OCI-LY1 (cell line): ENCODE measurements around the gene CPTP.

Experiments
- H2AFZ ChIP-seq: fragments of 200-600 bp; sonication (generic), shearing (Covaris generic); 2 replicates; pipeline ENCODE4 v1.6.0; 2014; ENCODE audit warnings: antibody characterized with exemption, mild to moderate bottlenecking, low read length
- H3F3A ChIP-seq: fragments of 200-600 bp; sonication (generic), shearing (Covaris generic); 2 replicates; pipeline ENCODE4 v1.6.0; 2014; ENCODE audit warnings: mild to moderate bottlenecking, antibody characterized with exemption, low read length, moderate library complexity; ENCODE audit not compliant: insufficient read depth
- H3K27ac ChIP-seq: fragments of 200-600 bp; sonication (generic); 2 replicates; pipeline ENCODE4 v1.5.1; 2014; ENCODE audit warnings: low read length, mixed run types, mild to moderate bottlenecking, low read depth; ENCODE audit not compliant: poor library complexity, severe bottlenecking
- H3K27me3 ChIP-seq: fragments of 200-600 bp; sonication (generic); 2 replicates; pipeline ENCODE4 v1.6.0; 2014; ENCODE audit warnings: antibody characterized with exemption, mild to moderate bottlenecking, low read length, moderate library complexity; ENCODE audit not compliant: insufficient read depth
- H3K36me3 ChIP-seq: fragments of 200-600 bp; sonication (generic); 2 replicates; pipeline ENCODE4 v1.6.1; 2014; ENCODE audit warnings: mild to moderate bottlenecking, antibody characterized with exemption, low read length, moderate library complexity, mixed read lengths; ENCODE audit not compliant: insufficient read depth
- H3K4me1 ChIP-seq: fragments of 200-600 bp; sonication (generic); 2 replicates; pipeline ENCODE4 v1.5.1; 2014; ENCODE audit warnings: mild to moderate bottlenecking, low read length, moderate library complexity; ENCODE audit not compliant: insufficient read depth, severe bottlenecking
- H3K4me2 ChIP-seq: fragments of 200-600 bp; sonication (generic), shearing (Covaris generic); 2 replicates; pipeline ENCODE4 v1.6.1; 2014; ENCODE audit warnings: low read length
- H3K4me3 ChIP-seq: fragments of 200-600 bp; sonication (generic); 2 replicates; pipeline ENCODE4 v1.5.1; 2014; ENCODE audit warnings: low read length, low read depth, mild to moderate bottlenecking, mixed read lengths; ENCODE audit not compliant: poor library complexity, severe bottlenecking
- H3K79me2 ChIP-seq: fragments of 200-600 bp; shearing (Covaris generic); 2 replicates; pipeline ENCODE4 v1.6.1; 2016; ENCODE audit warnings: mixed run types, low read length, mixed read lengths; ENCODE audit not compliant: insufficient read depth
- H3K9ac ChIP-seq: fragments of 200-600 bp; sonication (generic), shearing (Covaris generic); 2 replicates; pipeline ENCODE4 v1.6.1; 2014; ENCODE audit warnings: mild to moderate bottlenecking, low read length, mixed read lengths
- H3K9me2 ChIP-seq: fragments of 200-600 bp; sonication (generic), shearing (Covaris generic); 2 replicates; pipeline ENCODE4 v1.6.1; 2014; ENCODE audit warnings: low read depth, mild to moderate bottlenecking, low read length, mixed read lengths
- H3K9me3 ChIP-seq: fragments of 200-600 bp; shearing (Covaris generic); 2 replicates; pipeline ENCODE4 v1.6.1; 2014; ENCODE audit warnings: low read length, mixed read lengths
- H4K20me1 ChIP-seq: fragments of 200-600 bp; sonication (generic), shearing (Covaris generic); 2 replicates; pipeline ENCODE4 v1.6.0; 2016; ENCODE audit warnings: mild to moderate bottlenecking, low read length; ENCODE audit not compliant: insufficient read depth
- EZH2 ChIP-seq: fragments of 200-600 bp; sonication (generic), shearing (Covaris generic); IDR thresholded peaks from 2 replicates; pipeline ENCODE4 v1.8.0; 2017; ENCODE audit warnings: borderline replicate concordance, mixed run types, mild to moderate bottlenecking, antibody characterized with exemption, low read length, moderate library complexity, mixed read lengths
- TF ChIP-seq, protein P1 (sequence below): fragments of 200-600 bp; sonication (generic), shearing (Covaris generic); IDR thresholded peaks from 2 replicates; pipeline ENCODE4 v1.5.1; 2017; ENCODE audit warnings: mild to moderate bottlenecking, antibody characterized with exemption, low read length, moderate library complexity, mixed read lengths

The CPTP gene

DNA sequence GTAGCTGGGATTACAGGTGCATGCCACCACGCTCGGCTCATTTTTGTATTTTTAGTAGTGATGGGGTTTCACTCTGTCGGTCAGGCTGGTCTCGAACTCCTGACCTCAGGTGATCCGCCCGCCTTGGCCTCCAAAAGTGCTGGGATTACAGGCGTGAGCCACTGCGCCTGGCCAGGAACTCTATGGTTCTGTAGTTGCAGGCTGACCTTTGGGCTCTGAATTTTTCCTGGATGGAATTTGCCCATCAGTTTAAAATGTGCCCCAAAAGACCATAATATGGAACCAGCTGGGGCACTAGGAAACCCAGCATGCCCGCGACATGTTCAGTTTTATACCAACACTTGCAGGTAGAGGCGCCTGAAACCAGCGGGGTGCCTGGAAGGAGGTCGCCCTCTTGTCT is 46.0 kb upstream of the CPTP start:
- Histone ChIP-seq H3K4me3 (no peak overlapping the region), H3K4me2 (no peak overlapping the region), H2AFZ (no peak overlapping the region), H3K36me3 (no peaks in the 10 kb centered on the region; the same call in 1 of the 2 replicates), H3K79me2 (no peaks in the 10 kb centered on the region), H3F3A (no peaks in the 10 kb centered on the region), H3K9me3 (peaks cover 3% of the 10 kb centered on the region; the same call in 1 of the 2 replicates), H3K27me3 (no peaks in the 10 kb centered on the region), H4K20me1 (no peaks in the 10 kb centered on the region), H3K9ac (no peak overlapping the region), H3K27ac (no peak overlapping the region), H3K9me2 (no peaks in the 10 kb centered on the region), H3K4me1 (peaks cover 7% of the 10 kb centered on the region)
- TF ChIP-seq, protein P1, sequence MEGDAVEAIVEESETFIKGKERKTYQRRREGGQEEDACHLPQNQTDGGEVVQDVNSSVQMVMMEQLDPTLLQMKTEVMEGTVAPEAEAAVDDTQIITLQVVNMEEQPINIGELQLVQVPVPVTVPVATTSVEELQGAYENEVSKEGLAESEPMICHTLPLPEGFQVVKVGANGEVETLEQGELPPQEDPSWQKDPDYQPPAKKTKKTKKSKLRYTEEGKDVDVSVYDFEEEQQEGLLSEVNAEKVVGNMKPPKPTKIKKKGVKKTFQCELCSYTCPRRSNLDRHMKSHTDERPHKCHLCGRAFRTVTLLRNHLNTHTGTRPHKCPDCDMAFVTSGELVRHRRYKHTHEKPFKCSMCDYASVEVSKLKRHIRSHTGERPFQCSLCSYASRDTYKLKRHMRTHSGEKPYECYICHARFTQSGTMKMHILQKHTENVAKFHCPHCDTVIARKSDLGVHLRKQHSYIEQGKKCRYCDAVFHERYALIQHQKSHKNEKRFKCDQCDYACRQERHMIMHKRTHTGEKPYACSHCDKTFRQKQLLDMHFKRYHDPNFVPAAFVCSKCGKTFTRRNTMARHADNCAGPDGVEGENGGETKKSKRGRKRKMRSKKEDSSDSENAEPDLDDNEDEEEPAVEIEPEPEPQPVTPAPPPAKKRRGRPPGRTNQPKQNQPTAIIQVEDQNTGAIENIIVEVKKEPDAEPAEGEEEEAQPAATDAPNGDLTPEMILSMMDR: no peak
- no peak for TF ChIP-seq EZH2

DNA sequence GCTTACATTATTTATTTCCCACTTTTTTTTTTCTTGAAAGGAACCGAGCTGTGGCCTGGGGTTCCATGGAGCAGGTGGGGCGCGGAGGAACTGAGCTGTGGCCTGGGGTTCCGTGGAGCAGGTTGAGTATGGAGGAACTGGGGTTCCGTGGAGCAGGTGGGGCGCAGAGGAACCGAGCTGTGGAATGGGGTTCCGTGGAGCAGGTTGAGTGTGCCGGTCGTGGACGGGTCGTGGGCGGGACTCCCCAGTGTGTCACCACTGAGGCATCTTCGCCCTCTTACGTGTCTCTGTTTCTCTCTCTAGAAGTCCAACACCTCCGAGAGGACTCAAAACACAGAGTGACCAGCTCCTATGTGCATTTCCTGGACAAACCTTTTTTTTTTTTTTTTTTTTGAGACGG is 45.6 kb upstream of the CPTP start:
- Histone ChIP-seq H3K9me2 (no peaks in the 10 kb centered on the region), H3K9ac (no peak overlapping the region), H3K79me2 (no peaks in the 10 kb centered on the region), H3K27me3 (no peaks in the 10 kb centered on the region), H3F3A (no peaks in the 10 kb centered on the region), H3K27ac (no peak overlapping the region), H3K4me3 (no peak overlapping the region), H3K9me3 (peaks cover 3% of the 10 kb centered on the region; the same call in 1 of the 2 replicates), H3K4me2 (no peak overlapping the region), H2AFZ (no peak overlapping the region), H3K36me3 (no peaks in the 10 kb centered on the region; the same call in 1 of the 2 replicates), H4K20me1 (no peaks in the 10 kb centered on the region), H3K4me1 (peaks cover 7% of the 10 kb centered on the region)
- TF ChIP-seq, protein P1: no peak
- no peak for TF ChIP-seq EZH2

DNA sequence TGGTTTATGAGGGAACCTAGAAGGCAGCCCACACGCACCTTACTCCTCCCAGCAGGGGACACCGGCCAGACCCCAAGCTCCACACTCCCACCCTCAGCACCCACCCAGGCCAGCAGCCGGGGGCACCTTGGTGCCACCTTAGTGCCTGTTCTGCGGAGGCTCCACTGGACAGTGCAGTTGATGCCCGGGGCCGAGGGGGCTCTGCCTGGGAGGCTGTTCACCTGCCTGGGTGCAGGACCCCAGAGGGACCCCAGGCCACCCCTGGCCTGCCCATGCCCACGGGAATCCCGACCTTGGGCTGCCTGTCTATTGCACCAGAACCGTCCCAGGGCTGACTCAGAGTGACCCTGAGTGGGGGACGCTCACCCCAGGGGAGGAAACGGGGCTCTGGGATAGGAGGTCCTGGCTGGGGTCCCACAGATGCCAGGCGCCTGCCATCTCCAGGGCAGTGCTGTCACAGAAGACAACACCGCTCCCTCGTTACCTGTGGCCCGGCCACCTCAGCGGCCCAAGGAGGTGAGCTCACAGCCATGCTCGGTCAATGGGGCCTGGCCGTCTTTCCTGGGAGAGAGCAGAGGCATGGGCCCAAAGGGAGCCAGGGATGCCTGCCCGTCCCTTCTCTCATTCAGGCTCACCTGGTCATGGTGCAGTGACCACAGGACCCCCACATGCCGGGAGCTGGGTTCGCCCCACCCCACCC is 43.7 kb upstream of the CPTP start:
- peaks cover 3% of the 10 kb centered on the region; the same call in 1 of the 2 replicates for H3K9me3 ChIP-seq
- no peak overlapping the region for H3K4me2 ChIP-seq

More for the DNA sequence above, 43.7 kb upstream of the CPTP start:
- Histone ChIP-seq H3K27ac (no peak overlapping the region), H3K4me3 (no peak overlapping the region), H3K36me3 (no peaks in the 10 kb centered on the region; the same call in 1 of the 2 replicates), H3K4me1 (no peaks in the 10 kb centered on the region), H3F3A (no peaks in the 10 kb centered on the region), H4K20me1 (no peaks in the 10 kb centered on the region), H2AFZ (no peak overlapping the region), H3K9me2 (no peaks in the 10 kb centered on the region), H3K27me3 (no peaks in the 10 kb centered on the region; the same call in 1 of the 2 replicates), H3K79me2 (no peaks in the 10 kb centered on the region), H3K9ac (no peak overlapping the region)
- TF ChIP-seq EZH2: no peak
- TF ChIP-seq, protein P1: no peak
